HepG2 (cell line): ENCODE measurements around the gene NPDC1. TPM values are rescaled to one million over a fixed set of nuclear protein-coding genes. Genes with fewer than 3 reads are reported as not detected.
A peak's percentile ranks its signal among the peaks of the same experiment; 100 is the strongest.

Experiments used
- AKAP8 ChIP-seq: sonication (generic); formaldehyde crosslinking; IDR thresholded peaks from 2 replicates; pipeline ENCODE4 v1.5.1; 2020; ENCODE audit warnings: mild to moderate bottlenecking, missing genetic modification reagents
- FOSL2 ChIP-seq: sonication (generic); formaldehyde crosslinking; IDR thresholded peaks from 2 replicates; pipeline ENCODE4 v1.4.0; 2020; ENCODE audit warnings: missing genetic modification reagents
- FOXC1 ChIP-seq: sonication (generic); formaldehyde crosslinking; IDR thresholded peaks from 2 replicates; pipeline ENCODE4 v1.8.0; 2022; ENCODE audit warnings: mild to moderate bottlenecking, missing genetic modification reagents, borderline replicate concordance
- HES4 ChIP-seq: sonication (generic); formaldehyde crosslinking; IDR thresholded peaks from 2 replicates; pipeline ENCODE4 v1.9.0; 2021; ENCODE audit warnings: mild to moderate bottlenecking, missing genetic modification reagents, borderline replicate concordance
- HNRNPH1 ChIP-seq: fragments of 200-400 bp; formaldehyde crosslinking; optimal IDR thresholded peaks from 2 replicates; pipeline ENCODE3; 2017; ENCODE audit warnings: mild to moderate bottlenecking, low read depth, low read length
- HNRNPLL ChIP-seq: fragments of 200-400 bp; formaldehyde crosslinking; IDR thresholded peaks from 2 replicates; pipeline ENCODE4 v1.6.1; 2017; ENCODE audit warnings: mild to moderate bottlenecking, low read depth, low read length; ENCODE audit not compliant: poor library complexity, severe bottlenecking
- MATR3 ChIP-seq: sonication (generic); formaldehyde crosslinking; IDR thresholded peaks from 2 replicates; pipeline ENCODE4 v1.4.0; 2020; ENCODE audit warnings: missing genetic modification reagents
- NFE2 ChIP-seq: sonication (generic); formaldehyde crosslinking; IDR thresholded peaks from 2 replicates; pipeline ENCODE4 v1.4.0; 2020; ENCODE audit warnings: missing genetic modification reagents
- NR2F1 ChIP-seq, 2 experiments: fragments of 450-650 bp in 1 of 2; formaldehyde crosslinking in 1 of 2; IDR thresholded peaks; 2 replicates each; pipeline versions ENCODE4 v1.5.0 to v1.6.1; 2016 to 2020; ENCODE audit warnings: mild to moderate bottlenecking in 1 of 2, missing compliant biosample characterization in 1 of 2, missing genetic modification reagents in 1 of 2, moderate library complexity in 1 of 2
- RBM22 ChIP-seq: fragments of 200-400 bp; formaldehyde crosslinking; optimal IDR thresholded peaks from 2 replicates; pipeline ENCODE3; 2017; ENCODE audit warnings: mild to moderate bottlenecking, low read length, moderate library complexity
- REL ChIP-seq: sonication (generic); formaldehyde crosslinking; conservative IDR thresholded peaks from 2 replicates; pipeline ENCODE4 v1.8.0; 2022; ENCODE audit warnings: mild to moderate bottlenecking, missing genetic modification reagents, moderate library complexity
- RXRB ChIP-seq: IDR thresholded peaks from 2 replicates; pipeline ENCODE4 v1.6.1; 2016; ENCODE audit warnings: borderline replicate concordance, missing genetic modification reagents, missing compliant biosample characterization
- SIN3B ChIP-seq: fragments of 150-350 bp; IDR thresholded peaks from 2 replicates; pipeline ENCODE4 v1.6.1; 2014; ENCODE audit warnings: low read length
- STAG1 ChIP-seq: sonication (generic); formaldehyde crosslinking; IDR thresholded peaks from 2 replicates; pipeline ENCODE4 v1.4.0; 2020; ENCODE audit warnings: missing genetic modification reagents
- U2AF1 ChIP-seq: fragments of 200-400 bp; formaldehyde crosslinking; optimal IDR thresholded peaks from 2 replicates; pipeline ENCODE3; 2017; ENCODE audit warnings: mild to moderate bottlenecking, low read depth, low read length
- ZFP82 ChIP-seq: sonication (generic); formaldehyde crosslinking; IDR thresholded peaks from 2 replicates; pipeline ENCODE4 v1.5.1; 2020; ENCODE audit warnings: mild to moderate bottlenecking, missing genetic modification reagents, borderline replicate concordance
- ZNF264 ChIP-seq: sonication (generic); formaldehyde crosslinking; IDR thresholded peaks from 2 replicates; pipeline ENCODE4 v1.4.0; 2020; ENCODE audit warnings: missing genetic modification reagents
- ZNF282 ChIP-seq: fragments of 450-650 bp; IDR thresholded peaks from 2 replicates; pipeline ENCODE4 v1.6.1; 2018; ENCODE audit not compliant: partially characterized antibody
- ZNF556 ChIP-seq: sonication (generic); formaldehyde crosslinking; IDR thresholded peaks from 2 replicates; pipeline ENCODE4 v1.4.0; 2020; ENCODE audit warnings: mild to moderate bottlenecking, missing genetic modification reagents, borderline replicate concordance
- ZNF652 ChIP-seq: IDR thresholded peaks from 2 replicates; pipeline ENCODE4 v1.6.1; 2016; ENCODE audit warnings: low read depth, borderline replicate concordance
- polyA plus RNA-seq, 8 experiments: library from polyadenylated mRNA; depleted of rRNA in 3 of 8; stranded (reverse) in 7 of 8; unstranded in 1 of 8; fragments of >200 nt; fragmentation: Illumina TruSeq in 4 of 8; extraction: Trizol in 4 of 8; gene quantifications; 2 replicates each; pipeline versions ENCODE4 v1.2.1 to v1.2.3, GENCODE V29; 2011 to 2016; ENCODE audit warnings: low read depth in 4 of 8, missing spikeins in 1 of 8, mixed read lengths in 1 of 8; ENCODE audit not compliant: insufficient read depth in 1 of 8
- total RNA-seq, 5 experiments: library from RNA; depleted of rRNA; stranded (reverse); fragments of >200 nt; fragmentation: Illumina TruSeq; extraction: Trizol; gene quantifications; 2 replicates each; pipeline ENCODE4 v1.2.3, GENCODE V29; 2016; ENCODE audit warnings: low read depth in 1 of 5
- TF ChIP-seq, protein P1 (sequence below): sonication (generic); formaldehyde crosslinking; IDR thresholded peaks from 2 replicates; pipeline ENCODE4 v1.4.0; 2020; ENCODE audit warnings: missing genetic modification reagents, borderline replicate concordance
- TF ChIP-seq, protein P2 (sequence below): sonication (generic); formaldehyde crosslinking; IDR thresholded peaks from 2 replicates; pipeline ENCODE4 v1.8.1; 2022; ENCODE audit warnings: low read depth, mild to moderate bottlenecking, missing genetic modification reagents

The NPDC1 gene
- total and polyA plus RNA-seq, 2 of the 13 experiments (the other 11 are each of a cell fraction or from before 2014, with no cell fraction given): 0.84 to 5.4 TPM

GRCh38 chr9:137067860-137068538 lies 22.0 kb upstream of the NPDC1 start (continued):
- TF ChIP-seq, protein P1, sequence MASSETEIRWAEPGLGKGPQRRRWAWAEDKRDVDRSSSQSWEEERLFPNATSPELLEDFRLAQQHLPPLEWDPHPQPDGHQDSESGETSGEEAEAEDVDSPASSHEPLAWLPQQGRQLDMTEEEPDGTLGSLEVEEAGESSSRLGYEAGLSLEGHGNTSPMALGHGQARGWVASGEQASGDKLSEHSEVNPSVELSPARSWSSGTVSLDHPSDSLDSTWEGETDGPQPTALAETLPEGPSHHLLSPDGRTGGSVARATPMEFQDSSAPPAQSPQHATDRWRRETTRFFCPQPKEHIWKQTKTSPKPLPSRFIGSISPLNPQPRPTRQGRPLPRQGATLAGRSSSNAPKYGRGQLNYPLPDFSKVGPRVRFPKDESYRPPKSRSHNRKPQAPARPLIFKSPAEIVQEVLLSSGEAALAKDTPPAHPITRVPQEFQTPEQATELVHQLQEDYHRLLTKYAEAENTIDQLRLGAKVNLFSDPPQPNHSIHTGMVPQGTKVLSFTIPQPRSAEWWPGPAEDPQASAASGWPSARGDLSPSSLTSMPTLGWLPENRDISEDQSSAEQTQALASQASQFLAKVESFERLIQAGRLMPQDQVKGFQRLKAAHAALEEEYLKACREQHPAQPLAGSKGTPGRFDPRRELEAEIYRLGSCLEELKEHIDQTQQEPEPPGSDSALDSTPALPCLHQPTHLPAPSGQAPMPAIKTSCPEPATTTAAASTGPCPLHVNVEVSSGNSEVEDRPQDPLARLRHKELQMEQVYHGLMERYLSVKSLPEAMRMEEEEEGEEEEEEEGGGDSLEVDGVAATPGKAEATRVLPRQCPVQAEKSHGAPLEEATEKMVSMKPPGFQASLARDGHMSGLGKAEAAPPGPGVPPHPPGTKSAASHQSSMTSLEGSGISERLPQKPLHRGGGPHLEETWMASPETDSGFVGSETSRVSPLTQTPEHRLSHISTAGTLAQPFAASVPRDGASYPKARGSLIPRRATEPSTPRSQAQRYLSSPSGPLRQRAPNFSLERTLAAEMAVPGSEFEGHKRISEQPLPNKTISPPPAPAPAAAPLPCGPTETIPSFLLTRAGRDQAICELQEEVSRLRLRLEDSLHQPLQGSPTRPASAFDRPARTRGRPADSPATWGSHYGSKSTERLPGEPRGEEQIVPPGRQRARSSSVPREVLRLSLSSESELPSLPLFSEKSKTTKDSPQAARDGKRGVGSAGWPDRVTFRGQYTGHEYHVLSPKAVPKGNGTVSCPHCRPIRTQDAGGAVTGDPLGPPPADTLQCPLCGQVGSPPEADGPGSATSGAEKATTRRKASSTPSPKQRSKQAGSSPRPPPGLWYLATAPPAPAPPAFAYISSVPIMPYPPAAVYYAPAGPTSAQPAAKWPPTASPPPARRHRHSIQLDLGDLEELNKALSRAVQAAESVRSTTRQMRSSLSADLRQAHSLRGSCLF (CRISPR knock-in tag): no peak
- TF ChIP-seq FOSL2: no peak
- TF ChIP-seq AKAP8: peak; percentile 58
- TF ChIP-seq NR2F1 (CRISPR knock-in tag; IDR thresholded peaks at IDR 0.05): no peak
- TF ChIP-seq REL: no peak
- TF ChIP-seq FOXC1 (CRISPR knock-in tag): peak; percentile 86
- no peak for TF ChIP-seq ZFP82 (CRISPR knock-in tag)
- peak; percentile 68 for TF ChIP-seq STAG1 (CRISPR knock-in tag)
- TF ChIP-seq HNRNPLL: no peak
- TF ChIP-seq HES4 (CRISPR knock-in tag): no peak
- no peak for TF ChIP-seq U2AF1
- TF ChIP-seq SIN3B: no peak
- TF ChIP-seq, protein P2, sequence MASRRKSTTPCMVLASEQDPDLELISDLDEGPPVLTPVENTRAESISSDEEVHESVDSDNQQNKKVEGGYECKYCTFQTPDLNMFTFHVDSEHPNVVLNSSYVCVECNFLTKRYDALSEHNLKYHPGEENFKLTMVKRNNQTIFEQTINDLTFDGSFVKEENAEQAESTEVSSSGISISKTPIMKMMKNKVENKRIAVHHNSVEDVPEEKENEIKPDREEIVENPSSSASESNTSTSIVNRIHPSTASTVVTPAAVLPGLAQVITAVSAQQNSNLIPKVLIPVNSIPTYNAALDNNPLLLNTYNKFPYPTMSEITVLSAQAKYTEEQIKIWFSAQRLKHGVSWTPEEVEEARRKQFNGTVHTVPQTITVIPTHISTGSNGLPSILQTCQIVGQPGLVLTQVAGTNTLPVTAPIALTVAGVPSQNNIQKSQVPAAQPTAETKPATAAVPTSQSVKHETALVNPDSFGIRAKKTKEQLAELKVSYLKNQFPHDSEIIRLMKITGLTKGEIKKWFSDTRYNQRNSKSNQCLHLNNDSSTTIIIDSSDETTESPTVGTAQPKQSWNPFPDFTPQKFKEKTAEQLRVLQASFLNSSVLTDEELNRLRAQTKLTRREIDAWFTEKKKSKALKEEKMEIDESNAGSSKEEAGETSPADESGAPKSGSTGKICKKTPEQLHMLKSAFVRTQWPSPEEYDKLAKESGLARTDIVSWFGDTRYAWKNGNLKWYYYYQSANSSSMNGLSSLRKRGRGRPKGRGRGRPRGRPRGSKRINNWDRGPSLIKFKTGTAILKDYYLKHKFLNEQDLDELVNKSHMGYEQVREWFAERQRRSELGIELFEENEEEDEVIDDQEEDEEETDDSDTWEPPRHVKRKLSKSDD (CRISPR knock-in tag): no peak
- no peak for TF ChIP-seq NFE2 (CRISPR knock-in tag)
- TF ChIP-seq ZNF556 (CRISPR knock-in tag): no peak; the same call in 1 of the 2 replicates
- no peak for TF ChIP-seq ZNF264
- no peak for TF ChIP-seq ZNF282
- TF ChIP-seq MATR3: no peak
- no peak for TF ChIP-seq RXRB (CRISPR knock-in tag)
- TF ChIP-seq RBM22: no peak
- no peak for TF ChIP-seq HNRNPH1
- no peak for TF ChIP-seq ZNF652 (CRISPR knock-in tag)
